IPS-18a (cell line): ENCODE results near the gene COL4A2.

Experiments used
- H3K27ac ChIP-seq: one replicate; pipeline ENCODE4 v1.5.1; 2013; ENCODE audit warnings: low read length
- H3K27me3 ChIP-seq: one replicate; pipeline ENCODE4 v1.6.1; 2013; ENCODE audit warnings: mild to moderate bottlenecking, low read length; ENCODE audit not compliant: control insufficient read depth, insufficient read depth
- H3K36me3 ChIP-seq: one replicate; pipeline ENCODE4 v1.6.1; 2013; ENCODE audit warnings: low read depth, low read length; ENCODE audit not compliant: control insufficient read depth
- H3K4me1 ChIP-seq: one replicate; pipeline ENCODE4 v1.6.1; 2013; ENCODE audit warnings: low read depth, low read length; ENCODE audit not compliant: control insufficient read depth
- H3K4me3 ChIP-seq: one replicate; pipeline ENCODE4 v1.5.1; 2013; ENCODE audit warnings: low read length
- H3K9ac ChIP-seq: one replicate; pipeline ENCODE4 v1.6.1; 2013; ENCODE audit warnings: mild to moderate bottlenecking, low read length, moderate library complexity
- H3K9me3 ChIP-seq: one replicate; pipeline ENCODE4 v1.6.1; 2013; ENCODE audit warnings: low read depth, low read length; ENCODE audit not compliant: control insufficient read depth

The COL4A2 gene

GRCh38 chr13:110557610-110558305 lies 250.7 kb downstream of the COL4A2 start:
- H3K4me1 ChIP-seq, result peaks cover 5% of the 10 kb centered on the region
- no peak overlapping the region for H3K9ac ChIP-seq
- no peaks in the 10 kb centered on the region for H3K36me3 ChIP-seq
- H3K27me3 ChIP-seq, result peaks cover 28% of the 10 kb centered on the region
- H3K27ac ChIP-seq, result no peak overlapping the region
- no peaks in the 10 kb centered on the region for H3K9me3 ChIP-seq
- no peak overlapping the region for H3K4me3 ChIP-seq

DNA sequence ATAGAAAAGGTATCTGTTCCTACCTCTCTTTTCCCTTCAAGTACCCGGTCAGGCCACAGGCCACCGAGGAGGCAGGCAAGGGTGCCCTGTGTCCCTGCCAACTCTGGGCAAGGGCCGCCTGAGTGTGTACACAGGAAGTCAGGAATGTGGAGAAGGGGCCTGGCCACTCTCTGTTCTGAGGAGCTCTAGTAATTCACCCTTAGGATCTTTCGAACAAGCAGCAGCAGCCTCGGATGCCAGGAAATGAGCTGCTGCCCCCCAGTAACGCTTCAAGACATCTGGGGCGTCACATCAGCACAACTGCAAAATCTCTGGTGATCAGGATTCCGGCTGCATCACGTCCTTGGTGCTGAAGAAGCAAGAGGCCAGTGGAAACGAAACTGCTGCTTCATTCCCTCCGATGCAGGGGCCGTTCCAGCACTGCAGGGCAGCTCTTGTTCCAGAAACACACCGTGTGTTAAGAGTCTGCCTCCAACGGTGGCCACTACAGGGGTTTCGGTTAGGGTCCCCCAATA lies 252.4 kb downstream of the COL4A2 start:
- H3K36me3 ChIP-seq, result no peaks in the 10 kb centered on the region
- no peak overlapping the region for H3K9ac ChIP-seq
- H3K9me3 ChIP-seq, result no peaks in the 10 kb centered on the region
- H3K27me3 ChIP-seq, result peaks cover 38% of the 10 kb centered on the region
- peaks cover 5% of the 10 kb centered on the region for H3K4me1 ChIP-seq
- H3K27ac ChIP-seq, result no peak overlapping the region
- H3K4me3 ChIP-seq, result no peak overlapping the region

- Histone ChIP-seq H3K36me3 (no peaks in the 10 kb centered on the region), H3K9me3 (no peaks in the 10 kb centered on the region), H3K27me3 (peaks cover 38% of the 10 kb centered on the region), H3K4me1 (peaks cover 6% of the 10 kb centered on the region), H3K27ac (no peak overlapping the region), H3K4me3 (peak overlapping the region; percentile 77), H3K9ac (no peak overlapping the region)
Observed at GRCh38 chr13:110559986-110560385, 252.9 kb downstream of the COL4A2 start.

DNA sequence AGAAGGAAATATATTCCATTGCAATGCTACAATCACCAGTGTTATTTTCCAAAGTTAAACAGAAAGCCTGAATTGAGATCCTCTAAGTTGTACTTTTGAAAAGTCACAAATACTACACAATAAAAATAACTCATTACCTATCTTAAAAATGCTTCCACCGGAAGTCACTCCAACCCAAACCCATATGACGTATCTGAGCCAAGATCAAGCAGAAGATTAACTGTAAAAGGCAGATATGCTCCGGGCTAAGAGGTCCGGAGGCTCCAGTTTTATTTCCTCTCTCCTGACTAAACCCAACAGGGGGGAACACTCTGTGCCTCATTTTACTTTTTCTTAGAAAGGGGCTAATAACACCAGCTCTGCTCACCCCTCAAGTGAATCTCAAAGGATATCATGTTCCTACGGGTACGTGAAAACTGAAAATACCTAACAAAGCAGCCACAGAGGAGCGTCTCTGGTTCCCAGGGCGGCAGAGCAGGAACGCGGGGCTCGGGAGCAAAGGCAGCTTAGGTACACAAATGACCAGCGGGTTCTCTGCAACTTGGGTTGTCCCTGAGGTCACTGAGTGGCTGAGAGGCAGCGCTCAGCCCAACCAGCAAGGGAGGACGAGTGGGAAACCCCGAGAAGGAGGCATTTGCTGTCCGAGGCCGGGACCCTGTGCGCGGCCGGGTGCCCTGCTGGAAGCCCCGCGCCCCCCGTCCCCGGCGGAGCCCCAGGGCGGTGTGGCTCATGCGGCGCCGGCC lies 253.7 kb downstream of the COL4A2 start:
- peak overlapping the region; percentile 77 for H3K4me3 ChIP-seq
- peak overlapping the region; percentile 55 for H3K9ac ChIP-seq
- H3K4me1 ChIP-seq, result peaks cover 11% of the 10 kb centered on the region
- H3K36me3 ChIP-seq, result no peaks in the 10 kb centered on the region
- no peaks in the 10 kb centered on the region for H3K9me3 ChIP-seq
- no peak overlapping the region for H3K27ac ChIP-seq
- peaks cover 38% of the 10 kb centered on the region for H3K27me3 ChIP-seq

- H3K4me3 ChIP-seq, result peak within 1 kb of the TSS; percentile 77
- peaks cover 38% of the 10 kb centered on the region for H3K27me3 ChIP-seq
- H3K9ac ChIP-seq, result peak within 1 kb of the TSS; percentile 55
- H3K27ac ChIP-seq, result no peak within 1 kb of the TSS
- H3K36me3 ChIP-seq, result no peaks in the 10 kb centered on the region
- H3K4me1 ChIP-seq, result peaks cover 11% of the 10 kb centered on the region
- no peaks in the 10 kb centered on the region for H3K9me3 ChIP-seq
Observed at GRCh38 chr13:110561344-110562035, 254.4 kb downstream of the COL4A2 start, which contains the start of gene RAB20. RAB20 (minus strand) TSS chr13:110561722; CDS start chr13:110561519, 203 bp downstream.

- H3K4me3 ChIP-seq, result peak overlapping the region; percentile 73
- no peaks in the 10 kb centered on the region for H3K9me3 ChIP-seq
- no peaks in the 10 kb centered on the region for H3K36me3 ChIP-seq
- H3K27me3 ChIP-seq, result peaks cover 38% of the 10 kb centered on the region
- H3K9ac ChIP-seq, result peak overlapping the region; percentile 49
- H3K4me1 ChIP-seq, result peaks cover 11% of the 10 kb centered on the region
- no peak overlapping the region for H3K27ac ChIP-seq
Observed at GRCh38 chr13:110562036-110562597, 255.0 kb downstream of the COL4A2 start.
